ENCODE results near the gene PIK3AP1. TPM values are rescaled to one million over a fixed set of nuclear protein-coding genes. Genes with fewer than 3 reads are reported as not detected.

PIK3AP1 gene
- total RNA-seq, 6 experiments from 2014 or later = 36.2 to 197 (median 141) TPM

- DNase-seq = peak; percentile 95 to 96 (median 96)
- Histone ChIP-seq H3K4me1 (peaks cover 0 to 43% (median 16%) of the 10 kb centered on the region in 4 donors), H3K9me3 (no peaks in the 10 kb centered on the region), H3K4me3 (peak within 1 kb of the TSS; percentile 84 to 91 (median 86)), H3K27ac (peak within 1 kb of the TSS; percentile 84 to 98 (median 93)), H3K36me3 (no peaks in the 10 kb centered on the region), H3K27me3 (no peaks in the 10 kb centered on the region)
- TF ChIP-seq CTCF (IDR thresholded peaks at IDR 0.05) (peak in 3 of 4 donors; percentile 5 to 8 (median 8)), POLR2A (IDR thresholded peaks at IDR 0.05) (peak; percentile 97)
- WGBS (ENCODE audit: insufficient coverage, low coverage, low lambda C conversion rate, missing lambda C conversion rate) = 0% methylated on average over 2 of the region's 107 CpGs
- intact Hi-C loops (cut with DNase I) = no loop called here
- ATAC-seq = peak; percentile 75 to 91 (median 87)
These were observed 133.7 kb downstream of the PIK3AP1 start, which contains the start of gene TM9SF3 for GRCh38 chr10:96586419-96587263. Gene TM9SF3 (minus strand): TSS chr10:96587012. CDS start chr10:96586835, 177 bp downstream.

- ATAC-seq (no peak), DNase-seq (no peak)
- intact Hi-C loops (cut with DNase I) = no loop called here
- no peaks in the 10 kb centered on the region for H3K36me3 ChIP-seq
- 0% methylated on average over 11 of the region's 20 CpGs for WGBS (ENCODE audit: insufficient coverage, low coverage, low lambda C conversion rate, missing lambda C conversion rate)
- no peaks in the 10 kb centered on the region for H3K27me3 ChIP-seq
- no peak for TF ChIP-seq POLR2A (IDR thresholded peaks at IDR 0.05)
- no peak for TF ChIP-seq CTCF (IDR thresholded peaks at IDR 0.05)
- peaks cover 0 to 43% (median 18%) of the 10 kb centered on the region in 4 donors for H3K4me1 ChIP-seq
- peak overlapping the region; percentile 84 to 91 (median 86) for H3K4me3 ChIP-seq
- no peaks in the 10 kb centered on the region for H3K9me3 ChIP-seq
- peak overlapping the region; percentile 84 to 98 (median 93) for H3K27ac ChIP-seq
These were observed 134.4 kb downstream of the PIK3AP1 start for GRCh38 chr10:96585736-96586418.

GRCh38 chr10:96584474-96584873 is 135.8 kb downstream of the PIK3AP1 start:
- intact Hi-C loops (cut with DNase I) = no loop called here
- no peak overlapping the region for H3K27ac ChIP-seq
- H3K36me3 ChIP-seq = no peaks in the 10 kb centered on the region
- H3K9me3 ChIP-seq = no peaks in the 10 kb centered on the region
- ATAC-seq (no peak), DNase-seq (no peak)
- H3K4me3 ChIP-seq = no peak overlapping the region
- no peaks in the 10 kb centered on the region for H3K27me3 ChIP-seq
- peaks cover 0 to 43% (median 19%) of the 10 kb centered on the region in 4 donors for H3K4me1 ChIP-seq
- WGBS (ENCODE audit: insufficient coverage, low coverage, low lambda C conversion rate, missing lambda C conversion rate) = 83% methylated on average over 9 of the region's 9 CpGs
- TF ChIP-seq POLR2A (IDR thresholded peaks at IDR 0.05) = no peak
- no peak for TF ChIP-seq CTCF (IDR thresholded peaks at IDR 0.05)

- H3K27me3 ChIP-seq = no peaks in the 10 kb centered on the region
- intact Hi-C loops (cut with DNase I) = no loop called here
- TF ChIP-seq CTCF (IDR thresholded peaks at IDR 0.05) (no peak), POLR2A (IDR thresholded peaks at IDR 0.05) (no peak)
- H3K27ac ChIP-seq = no peak overlapping the region
- H3K9me3 ChIP-seq = no peaks in the 10 kb centered on the region
- ATAC-seq (no peak), DNase-seq (no peak)
- peaks cover 0 to 43% (median 19%) of the 10 kb centered on the region in 4 donors for H3K4me1 ChIP-seq
- H3K36me3 ChIP-seq = no peaks in the 10 kb centered on the region
- no peak overlapping the region for H3K4me3 ChIP-seq
- WGBS (ENCODE audit: insufficient coverage, low coverage, low lambda C conversion rate, missing lambda C conversion rate) = 65% methylated on average over 1 of the region's 1 CpG
These were observed 136.3 kb downstream of the PIK3AP1 start for GRCh38 chr10:96584035-96584434.

Measured in right lobe of liver (tissue), 6 donors.